Choroid plexus epithelial cell (primary cell): ENCODE results near the gene DTX3L.
A peak's percentile ranks its signal among the peaks of the same experiment; 100 is the strongest.

ENCODE experiments used
- DNase-seq: peaks from one replicate; pipeline ENCODE4 v3.0.0-alpha.2; 2010; ENCODE audit warnings: low read depth
- H3K4me3 ChIP-seq: 2 replicates; pipeline ENCODE4 v1.5.1; 2011; ENCODE audit warnings: low read depth, mild to moderate bottlenecking, control low read depth, low read length, moderate library complexity
- TF ChIP-seq, protein P1 (sequence below): conservative IDR thresholded peaks from 2 replicates; pipeline ENCODE4 v1.5.1; 2011; ENCODE audit warnings: low read depth, mild to moderate bottlenecking, control low read depth, inconsistent platforms, low read length, moderate library complexity

Gene DTX3L

DNA sequence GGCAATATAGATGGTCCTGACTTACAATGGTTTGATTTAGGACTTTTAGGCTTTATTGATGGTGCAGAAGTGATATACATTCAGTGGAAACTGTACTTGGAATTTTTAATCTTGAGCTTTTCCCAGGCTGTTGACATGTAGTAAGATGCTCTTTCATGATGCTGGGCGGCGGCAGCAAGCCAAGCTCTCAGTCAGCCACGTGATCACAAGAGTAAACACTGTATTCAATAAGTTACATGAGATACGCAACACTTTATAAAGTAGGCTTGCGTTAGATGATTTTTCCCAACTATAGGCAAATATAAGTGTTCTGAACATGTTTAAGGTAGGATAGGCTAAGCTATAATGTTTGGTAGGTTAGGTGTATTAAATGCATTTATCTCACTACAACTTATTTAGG lies 18.0 kb upstream of the DTX3L start:
- DNase-seq: no peak
- no peak overlapping the region for H3K4me3 ChIP-seq
- TF ChIP-seq, protein P1, sequence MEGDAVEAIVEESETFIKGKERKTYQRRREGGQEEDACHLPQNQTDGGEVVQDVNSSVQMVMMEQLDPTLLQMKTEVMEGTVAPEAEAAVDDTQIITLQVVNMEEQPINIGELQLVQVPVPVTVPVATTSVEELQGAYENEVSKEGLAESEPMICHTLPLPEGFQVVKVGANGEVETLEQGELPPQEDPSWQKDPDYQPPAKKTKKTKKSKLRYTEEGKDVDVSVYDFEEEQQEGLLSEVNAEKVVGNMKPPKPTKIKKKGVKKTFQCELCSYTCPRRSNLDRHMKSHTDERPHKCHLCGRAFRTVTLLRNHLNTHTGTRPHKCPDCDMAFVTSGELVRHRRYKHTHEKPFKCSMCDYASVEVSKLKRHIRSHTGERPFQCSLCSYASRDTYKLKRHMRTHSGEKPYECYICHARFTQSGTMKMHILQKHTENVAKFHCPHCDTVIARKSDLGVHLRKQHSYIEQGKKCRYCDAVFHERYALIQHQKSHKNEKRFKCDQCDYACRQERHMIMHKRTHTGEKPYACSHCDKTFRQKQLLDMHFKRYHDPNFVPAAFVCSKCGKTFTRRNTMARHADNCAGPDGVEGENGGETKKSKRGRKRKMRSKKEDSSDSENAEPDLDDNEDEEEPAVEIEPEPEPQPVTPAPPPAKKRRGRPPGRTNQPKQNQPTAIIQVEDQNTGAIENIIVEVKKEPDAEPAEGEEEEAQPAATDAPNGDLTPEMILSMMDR: no peak

DNA sequence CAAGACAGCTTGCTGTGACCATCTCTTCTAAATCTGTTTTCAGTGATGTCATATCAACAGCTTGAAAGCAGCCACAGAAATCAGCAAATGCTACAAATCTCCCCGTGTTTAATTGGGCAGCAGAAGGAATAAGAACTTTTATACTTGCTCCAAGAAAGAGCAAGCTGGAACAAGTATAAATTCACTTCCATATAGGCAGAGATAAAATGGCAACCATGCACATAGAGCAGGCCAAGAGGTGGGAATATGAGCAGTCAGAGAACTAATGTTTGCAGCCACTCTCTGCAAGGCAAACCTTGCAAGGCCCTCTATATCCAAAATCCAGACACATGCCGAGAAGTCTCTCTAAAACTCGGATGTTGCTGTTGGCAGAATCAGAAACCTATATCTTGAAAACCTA lies 16.1 kb upstream of the DTX3L start:
- TF ChIP-seq, protein P1: no peak
- no peak for DNase-seq
- no peak overlapping the region for H3K4me3 ChIP-seq

- H3K4me3 ChIP-seq: no peak overlapping the region
- no peak for DNase-seq
- TF ChIP-seq, protein P1: no peak
Observed at GRCh38 chr3:122548619-122549018, 15.5 kb upstream of the DTX3L start.

DNA sequence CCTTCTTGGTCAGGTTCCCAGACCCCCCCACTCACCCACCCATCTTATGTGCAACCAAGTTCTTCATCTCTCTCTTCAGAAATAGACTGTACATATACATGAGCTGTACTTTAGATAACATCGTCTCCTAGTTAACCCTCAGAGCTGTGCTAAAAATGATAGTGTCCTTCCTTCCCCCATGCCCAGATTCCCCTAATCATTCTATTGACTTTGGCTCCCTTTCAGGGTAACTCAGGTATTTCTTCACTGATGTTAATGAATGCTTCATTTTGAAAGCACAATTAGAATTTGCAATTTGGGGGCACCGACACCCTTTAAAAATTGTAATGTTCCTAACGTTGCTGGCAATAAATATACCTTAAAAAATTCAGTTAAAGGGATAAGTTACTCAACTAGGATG lies 11.0 kb upstream of the DTX3L start:
- DNase-seq: no peak
- TF ChIP-seq, protein P1: no peak
- no peak overlapping the region for H3K4me3 ChIP-seq

DNA sequence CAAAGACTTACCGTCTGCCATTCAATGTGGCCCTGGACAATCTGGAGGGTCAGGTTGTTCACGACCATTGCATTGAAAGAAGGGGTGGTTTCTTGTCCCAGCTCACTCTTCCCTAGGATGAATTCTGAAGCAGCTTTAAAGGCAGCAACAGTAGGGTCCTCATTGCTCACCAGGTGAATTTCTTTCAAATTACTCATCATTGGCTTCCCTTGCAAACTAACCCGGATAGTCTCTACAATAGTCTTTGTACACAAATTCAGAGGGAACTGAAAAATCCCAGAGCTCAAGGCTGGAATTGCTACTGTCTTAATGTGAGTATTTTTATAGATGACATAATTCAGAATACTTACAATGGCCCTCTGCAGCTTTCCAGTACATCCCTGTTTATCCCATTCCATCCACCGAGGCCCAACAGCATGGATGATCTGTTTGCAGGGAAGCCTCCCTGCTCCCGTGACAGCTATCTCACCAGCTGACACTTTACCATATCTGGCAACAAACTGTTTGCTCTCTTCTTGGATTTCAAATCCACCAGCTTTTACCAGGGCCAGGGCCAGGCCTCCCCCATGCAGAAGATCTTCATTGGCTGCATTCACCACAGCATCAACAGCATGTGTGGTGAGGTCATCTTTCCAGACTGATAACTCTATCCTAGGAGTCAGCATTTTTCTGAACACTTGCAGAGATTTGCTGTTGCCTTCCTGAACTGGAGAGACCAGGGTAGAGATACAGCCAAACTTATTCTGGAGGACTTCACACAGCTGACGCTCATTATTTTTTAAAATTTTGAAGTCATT lies 8.7 kb upstream of the DTX3L start:
- TF ChIP-seq, protein P1: no peak
- H3K4me3 ChIP-seq: no peak overlapping the region
- DNase-seq: peak; percentile 53

DNA sequence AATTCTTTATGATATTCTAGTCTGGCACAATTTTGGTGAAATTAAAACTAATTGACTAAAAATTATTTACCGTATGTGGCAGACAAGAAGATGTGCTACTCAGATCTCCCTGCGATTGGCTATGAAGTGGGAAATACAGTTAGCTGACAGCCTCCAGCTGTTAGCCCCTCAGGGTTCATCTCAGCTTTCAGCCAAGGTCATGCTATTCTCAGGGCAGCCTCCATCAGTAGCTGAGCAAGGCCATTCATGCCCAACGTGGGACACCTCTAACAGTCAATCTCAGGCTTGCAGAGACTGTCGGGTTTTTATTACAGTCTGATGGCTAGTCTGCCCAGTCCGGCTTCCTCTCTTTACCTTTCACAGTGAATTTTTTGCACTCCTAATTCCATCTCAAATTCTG lies 6.8 kb upstream of the DTX3L start:
- no peak for DNase-seq
- H3K4me3 ChIP-seq: no peak overlapping the region
- TF ChIP-seq, protein P1: no peak

DNA sequence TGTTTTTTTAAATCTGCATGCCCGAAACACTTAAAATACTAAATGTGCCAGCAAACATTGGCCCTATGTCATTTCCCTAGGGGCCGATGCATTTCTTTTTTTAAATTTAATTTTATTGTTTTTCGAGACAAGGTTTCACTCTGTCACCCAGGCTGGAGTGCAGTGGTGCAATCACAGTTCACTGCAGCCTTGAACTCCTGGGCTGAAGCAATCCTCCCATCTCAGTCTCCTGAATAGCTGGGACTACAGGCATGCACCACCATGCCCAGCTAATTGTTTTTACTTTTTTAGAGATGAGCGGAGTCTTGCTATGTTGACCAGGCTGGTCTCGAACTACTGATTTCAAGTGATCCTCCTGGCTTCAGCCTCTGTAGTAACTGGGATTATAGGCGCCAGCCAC lies 5.5 kb upstream of the DTX3L start:
- no peak overlapping the region for H3K4me3 ChIP-seq
- DNase-seq: no peak
- TF ChIP-seq, protein P1: no peak
